Measurements from ENCODE around the gene ABT1. TPM values are rescaled to one million over a fixed set of nuclear protein-coding genes. Genes with fewer than 3 reads are reported as not detected.

ABT1 gene
- total RNA-seq, 1 experiment from 2014 or later, result 19.5 TPM

DNA sequence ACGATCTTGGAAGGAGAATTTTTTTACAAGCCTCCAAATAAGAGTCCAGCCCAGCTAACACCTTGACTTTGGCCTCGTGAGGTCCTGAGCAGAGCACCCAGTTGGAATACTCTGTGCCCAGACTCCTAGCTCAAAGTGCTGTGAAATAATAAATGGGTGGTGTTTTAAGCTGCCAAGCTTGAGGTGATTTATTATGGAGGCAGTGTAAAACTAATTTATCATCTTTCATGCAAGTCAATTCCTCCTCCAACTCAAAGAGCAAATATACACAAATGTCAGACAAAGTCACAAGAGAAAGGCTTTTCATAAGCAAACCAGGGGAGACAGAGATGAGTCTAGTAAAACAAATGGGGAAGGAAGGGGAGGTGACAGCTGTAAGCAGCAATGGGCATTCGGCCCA lies 12.7 kb downstream of the ABT1 start:
- H2AFZ ChIP-seq, result no peak overlapping the region
- POLR2A ChIA-PET (ENCODE audit: unreplicated experiment), result no interaction called here
- no peak overlapping the region for H3K4me2 ChIP-seq
- no peaks in the 10 kb centered on the region for H3K79me2 ChIP-seq (ENCODE audit: low read depth)
- no peak overlapping the region for H3K4me3 ChIP-seq
- no peaks in the 10 kb centered on the region for H4K20me1 ChIP-seq (ENCODE audit: insufficient read depth)
- no peaks in the 10 kb centered on the region for H3F3A ChIP-seq (ENCODE audit: insufficient read depth, low read depth)
- no peak for TF ChIP-seq EZH2 (IDR thresholded peaks at IDR 0.05; ENCODE audit: low read depth)
- TF ChIP-seq, protein P1, sequence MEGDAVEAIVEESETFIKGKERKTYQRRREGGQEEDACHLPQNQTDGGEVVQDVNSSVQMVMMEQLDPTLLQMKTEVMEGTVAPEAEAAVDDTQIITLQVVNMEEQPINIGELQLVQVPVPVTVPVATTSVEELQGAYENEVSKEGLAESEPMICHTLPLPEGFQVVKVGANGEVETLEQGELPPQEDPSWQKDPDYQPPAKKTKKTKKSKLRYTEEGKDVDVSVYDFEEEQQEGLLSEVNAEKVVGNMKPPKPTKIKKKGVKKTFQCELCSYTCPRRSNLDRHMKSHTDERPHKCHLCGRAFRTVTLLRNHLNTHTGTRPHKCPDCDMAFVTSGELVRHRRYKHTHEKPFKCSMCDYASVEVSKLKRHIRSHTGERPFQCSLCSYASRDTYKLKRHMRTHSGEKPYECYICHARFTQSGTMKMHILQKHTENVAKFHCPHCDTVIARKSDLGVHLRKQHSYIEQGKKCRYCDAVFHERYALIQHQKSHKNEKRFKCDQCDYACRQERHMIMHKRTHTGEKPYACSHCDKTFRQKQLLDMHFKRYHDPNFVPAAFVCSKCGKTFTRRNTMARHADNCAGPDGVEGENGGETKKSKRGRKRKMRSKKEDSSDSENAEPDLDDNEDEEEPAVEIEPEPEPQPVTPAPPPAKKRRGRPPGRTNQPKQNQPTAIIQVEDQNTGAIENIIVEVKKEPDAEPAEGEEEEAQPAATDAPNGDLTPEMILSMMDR (conservative IDR thresholded peaks at IDR 0.05), result no peak
- H3K27me3 ChIP-seq (ENCODE audit: insufficient read depth, low read depth), result no peaks in the 10 kb centered on the region
- no peak overlapping the region for H3K27ac ChIP-seq
- CTCF ChIA-PET, result no interaction called here
- no peaks in the 10 kb centered on the region for H3K9me3 ChIP-seq (ENCODE audit: insufficient read depth, low read depth)
- H3K9me2 ChIP-seq (ENCODE audit: insufficient read depth), result no peaks in the 10 kb centered on the region
- no peaks in the 10 kb centered on the region for H3K36me3 ChIP-seq (ENCODE audit: low read depth)
- no peaks in the 10 kb centered on the region for H3K4me1 ChIP-seq (replicated peaks; ENCODE audit: insufficient read depth)
- no TSS peak for BruUV-seq (replicated peaks)
- intact Hi-C loops (cut with micrococcal nuclease; ENCODE audit: unreplicated experiment), result no loop called here
- no peak for DNase-seq

DNA sequence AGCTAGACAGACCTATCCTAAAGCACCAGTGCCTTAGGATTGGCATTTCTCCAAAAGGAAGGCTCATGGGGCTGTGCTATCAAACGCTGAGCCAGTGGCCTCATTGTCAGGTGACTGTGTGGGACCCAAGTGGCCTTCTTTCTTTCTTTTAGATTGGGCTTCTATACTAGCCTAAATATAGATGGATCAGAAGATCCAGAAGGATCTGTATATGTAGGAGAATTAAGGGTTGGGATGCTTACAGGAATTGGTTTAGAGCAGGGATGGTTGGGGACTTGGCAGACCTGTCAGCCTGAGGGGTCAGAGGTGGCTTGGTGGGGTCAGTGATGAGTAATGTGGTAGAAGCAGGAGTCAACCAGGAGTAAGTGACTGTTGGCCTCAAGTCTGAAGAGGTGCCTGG lies 14.8 kb downstream of the ABT1 start:
- Histone ChIP-seq H3K9me3 (ENCODE audit: insufficient read depth, low read depth) (0 out of 2 replicates have a peak, but pooled peaks cover 4% of the 10 kb centered on the region), H3K4me1 (replicated peaks; ENCODE audit: insufficient read depth) (no peaks in the 10 kb centered on the region), H3K27ac (no peak overlapping the region), H3K4me3 (no peak overlapping the region), H3F3A (ENCODE audit: insufficient read depth, low read depth) (no peaks in the 10 kb centered on the region), H3K36me3 (ENCODE audit: low read depth) (no peaks in the 10 kb centered on the region), H3K27me3 (ENCODE audit: insufficient read depth, low read depth) (no peaks in the 10 kb centered on the region), H3K79me2 (ENCODE audit: low read depth) (no peaks in the 10 kb centered on the region), H2AFZ (no peak overlapping the region), H3K4me2 (no peak overlapping the region), H4K20me1 (ENCODE audit: insufficient read depth) (no peaks in the 10 kb centered on the region), H3K9me2 (ENCODE audit: insufficient read depth) (no peaks in the 10 kb centered on the region)
- no peak for TF ChIP-seq EZH2 (IDR thresholded peaks at IDR 0.05; ENCODE audit: low read depth)
- TF ChIP-seq, protein P1 (conservative IDR thresholded peaks at IDR 0.05), result no peak
- CTCF ChIA-PET, result no interaction called here
- intact Hi-C loops (cut with micrococcal nuclease; ENCODE audit: unreplicated experiment), result no loop called here
- no peak for DNase-seq
- POLR2A ChIA-PET (ENCODE audit: unreplicated experiment), result no interaction called here
- BruUV-seq (replicated peaks), result no TSS peak

DNA sequence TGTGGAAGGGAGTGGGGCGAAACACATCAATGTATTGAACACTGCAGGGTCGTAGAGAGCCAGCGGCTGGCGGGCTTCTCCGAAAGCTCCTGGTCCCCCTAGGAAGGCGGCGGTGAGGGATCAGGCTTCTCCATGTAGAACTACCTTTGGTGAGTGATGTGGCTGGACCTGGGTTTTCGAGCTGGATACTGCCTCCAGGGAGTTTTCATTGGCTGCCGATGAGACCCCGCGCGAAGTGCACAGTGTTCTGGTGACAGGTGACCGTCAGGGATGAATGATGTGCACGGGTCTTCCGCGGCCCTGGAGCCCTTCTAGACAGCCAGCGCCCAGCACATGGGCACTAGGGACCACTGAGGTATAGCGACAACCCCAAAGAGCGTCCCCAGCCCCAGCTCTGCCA lies 16.4 kb downstream of the ABT1 start:
- no TSS peak for BruUV-seq (replicated peaks)
- H3K27ac ChIP-seq, result no peak overlapping the region
- H3K4me3 ChIP-seq, result no peak overlapping the region
- H3F3A ChIP-seq (ENCODE audit: insufficient read depth, low read depth), result no peaks in the 10 kb centered on the region
- no peaks in the 10 kb centered on the region for H3K9me2 ChIP-seq (ENCODE audit: insufficient read depth)
- no peak overlapping the region for H3K4me2 ChIP-seq
- H2AFZ ChIP-seq, result no peak overlapping the region
- H3K4me1 ChIP-seq (replicated peaks; ENCODE audit: insufficient read depth), result no peaks in the 10 kb centered on the region
- H3K79me2 ChIP-seq (ENCODE audit: low read depth), result no peaks in the 10 kb centered on the region
- H4K20me1 ChIP-seq (ENCODE audit: insufficient read depth), result no peaks in the 10 kb centered on the region
- POLR2A ChIA-PET (ENCODE audit: unreplicated experiment), result no interaction called here
- CTCF ChIA-PET, result interaction anchor here (0.6 kb wide), 1 partner anchor 514 kb away, joined by 3 read pairs; no protein-coding TSS in a partner anchor
- TF ChIP-seq, protein P1 (conservative IDR thresholded peaks at IDR 0.05), result no peak
- TF ChIP-seq EZH2 (IDR thresholded peaks at IDR 0.05; ENCODE audit: low read depth), result no peak
- no peak for DNase-seq
- no peaks in the 10 kb centered on the region for H3K27me3 ChIP-seq (ENCODE audit: insufficient read depth, low read depth)
- H3K36me3 ChIP-seq (ENCODE audit: low read depth), result no peaks in the 10 kb centered on the region
- intact Hi-C loops (cut with micrococcal nuclease; ENCODE audit: unreplicated experiment), result no loop called here
- 0 out of 2 replicates have a peak, but pooled peaks cover 4% of the 10 kb centered on the region for H3K9me3 ChIP-seq (ENCODE audit: insufficient read depth, low read depth)
